Hepatocyte (in vitro differentiated cells): ENCODE data around the gene WDFY4.

Experiments used
- CTCF ChIP-seq: fragments of 200-600 bp; sonication (generic); IDR thresholded peaks from 2 replicates; pipeline ENCODE4 v1.5.1; 2016; ENCODE audit warnings: antibody characterized with exemption, mild to moderate bottlenecking; ENCODE audit not compliant: poor library complexity
- EZH2 ChIP-seq: fragments of 200-600 bp; sonication (generic); IDR thresholded peaks from 2 replicates; pipeline ENCODE4 v1.6.1; 2016; ENCODE audit warnings: antibody characterized with exemption, mild to moderate bottlenecking, borderline replicate concordance
- EZH2phosphoT487 ChIP-seq: fragments of 200-600 bp; sonication (generic); IDR thresholded peaks from one replicate; pipeline ENCODE4 v1.6.1; 2018; ENCODE audit warnings: antibody characterized with exemption, mild to moderate bottlenecking, low read depth, moderate library complexity; ENCODE audit not compliant: unreplicated experiment, severe bottlenecking

- no peak for TF ChIP-seq CTCF
- TF ChIP-seq EZH2: no peak
- TF ChIP-seq EZH2phosphoT487: no peak
Observed at GRCh38 chr10:48763403-48763965, 78.8 kb downstream of the WDFY4 start.
